Measurements from ENCODE around the gene LUC7L3.

Gene LUC7L3

GRCh38 chr17:50790618-50791017 lies 71.2 kb downstream of the LUC7L3 start:
- no peak for TF ChIP-seq CTCF (conservative IDR thresholded peaks at IDR 0.05; ENCODE audit: low read depth, low read length)
- DNase-seq (ENCODE audit: low read depth): no peak
- no peak overlapping the region for H3K4me3 ChIP-seq (ENCODE audit: low read length)

GRCh38 chr17:50792132-50792531 lies 72.7 kb downstream of the LUC7L3 start:
- DNase-seq (ENCODE audit: low read depth): no peak
- no peak overlapping the region for H3K4me3 ChIP-seq (ENCODE audit: low read length)
- TF ChIP-seq CTCF (conservative IDR thresholded peaks at IDR 0.05; ENCODE audit: low read depth, low read length): no peak

- no peak overlapping the region for H3K4me3 ChIP-seq (ENCODE audit: low read length)
Observed at GRCh38 chr17:50793007-50793406, 73.6 kb downstream of the LUC7L3 start.

GRCh38 chr17:50794361-50794760 lies 75.0 kb downstream of the LUC7L3 start:
- H3K4me3 ChIP-seq (ENCODE audit: low read length): no peak overlapping the region
- TF ChIP-seq CTCF (conservative IDR thresholded peaks at IDR 0.05; ENCODE audit: low read depth, low read length): no peak
- DNase-seq (ENCODE audit: low read depth): no peak

More at GRCh38 chr17:50793007-50793406, 73.6 kb downstream of the LUC7L3 start:
- no peak for DNase-seq (ENCODE audit: low read depth)
- no peak for TF ChIP-seq CTCF (conservative IDR thresholded peaks at IDR 0.05; ENCODE audit: low read depth, low read length)

GRCh38 chr17:50797135-50797810 lies 77.9 kb downstream of the LUC7L3 start:
- H3K4me3 ChIP-seq (ENCODE audit: low read length): no peak overlapping the region
- no peak for TF ChIP-seq CTCF (conservative IDR thresholded peaks at IDR 0.05; ENCODE audit: low read depth, low read length)
- DNase-seq (ENCODE audit: low read depth): no peak

GRCh38 chr17:50798424-50799288 lies 79.3 kb downstream of the LUC7L3 start:
- no peak overlapping the region for H3K4me3 ChIP-seq (ENCODE audit: low read length)
- no peak for DNase-seq (ENCODE audit: low read depth)
- no peak for TF ChIP-seq CTCF (conservative IDR thresholded peaks at IDR 0.05; ENCODE audit: low read depth, low read length)

Data from retinal pigment epithelial cell (primary cell).